Keratinocyte (primary cell): ENCODE data around the gene CD40. TPM values are rescaled to one million over a fixed set of nuclear protein-coding genes. Genes with fewer than 3 reads are reported as not detected.

Experiments
- DNase-seq: peaks from one replicate; pipeline ENCODE4 v3.0.0-alpha.2; 2011; ENCODE audit warnings: low read depth, missing footprints, low spot score
- FAIRE-seq: peaks from 2 replicates; lab custom pipeline; 2011; peaks lifted over from hg19 to GRCh38; lab: Jason Lieb, UNC
- H2AFZ ChIP-seq: 2 replicates; pipeline ENCODE4 v1.6.0; 2012; ENCODE audit warnings: low read length, control low read depth, inconsistent platforms; ENCODE audit not compliant: control insufficient read depth
- H3K27ac ChIP-seq: 2 replicates; pipeline ENCODE4 v1.5.1; 2011; ENCODE audit warnings: low read length; ENCODE audit not compliant: control insufficient read depth, insufficient read depth
- H3K27me3 ChIP-seq: 3 replicates; pipeline ENCODE4 v1.6.0; 2011; ENCODE audit warnings: low read length; ENCODE audit not compliant: control insufficient read depth, insufficient read depth; ENCODE audit errors: extremely low read depth
- H3K36me3 ChIP-seq, 2 experiments: 2 replicates in 1 of 2; 3 replicates in 1 of 2; pipeline ENCODE4 v1.5.1; 2011; ENCODE audit warnings: low read length in 2 of 2, mild to moderate bottlenecking in 1 of 2; ENCODE audit not compliant: control insufficient read depth in 2 of 2, insufficient read depth in 2 of 2; ENCODE audit errors: extremely low read depth in 1 of 2
- H3K4me1 ChIP-seq: 3 replicates; pipeline ENCODE4 v1.5.1; 2011; ENCODE audit warnings: low read length; ENCODE audit not compliant: control insufficient read depth, insufficient read depth; ENCODE audit errors: extremely low read depth
- H3K4me2 ChIP-seq: 3 replicates; pipeline ENCODE4 v1.6.0; 2011; ENCODE audit warnings: low read depth, low read length; ENCODE audit not compliant: control insufficient read depth, insufficient read depth; ENCODE audit errors: extremely low read depth
- H3K4me3 ChIP-seq, 3 experiments: fragments of 200-600 bp in 1 of 3; sonication (generic) in 1 of 3; 2 replicates in 2 of 3; 3 replicates in 1 of 3; pipeline ENCODE4 v1.5.1; 2011 to 2016; ENCODE audit warnings: low read length in 3 of 3, mild to moderate bottlenecking in 3 of 3, control low read depth in 2 of 3, inconsistent platforms in 1 of 3, low read depth in 1 of 3, mixed read lengths in 1 of 3, mixed run types in 1 of 3, moderate library complexity in 1 of 3; ENCODE audit not compliant: control insufficient read depth in 2 of 3, insufficient read depth in 2 of 3; ENCODE audit errors: extremely low read depth in 1 of 3
- H3K79me2 ChIP-seq: 2 replicates; pipeline ENCODE4 v1.6.0; 2012; ENCODE audit warnings: low read length; ENCODE audit not compliant: control insufficient read depth, insufficient read depth
- H3K9ac ChIP-seq: 3 replicates; pipeline ENCODE4 v1.6.0; 2011; ENCODE audit warnings: low read length; ENCODE audit not compliant: control insufficient read depth, insufficient read depth; ENCODE audit errors: extremely low read depth
- H3K9me1 ChIP-seq: 3 replicates; pipeline ENCODE4 v1.6.0; 2011; ENCODE audit warnings: low read length; ENCODE audit not compliant: control insufficient read depth, insufficient read depth; ENCODE audit errors: extremely low read depth
- H3K9me3 ChIP-seq: 2 replicates; pipeline ENCODE4 v1.5.1; 2012; ENCODE audit warnings: low read depth, low read length; ENCODE audit not compliant: control insufficient read depth
- H4K20me1 ChIP-seq: 3 replicates; pipeline ENCODE4 v1.6.0; 2011; ENCODE audit warnings: low read length; ENCODE audit not compliant: control insufficient read depth, insufficient read depth; ENCODE audit errors: extremely low read depth
- EZH2 ChIP-seq: IDR thresholded peaks from one replicate; pipeline ENCODE4 v1.6.1; 2012; ENCODE audit warnings: inconsistent platforms, mild to moderate bottlenecking, low read length, moderate library complexity
- dilution Hi-C: fragments of 300-500 bp; cut with MboI; formaldehyde crosslinking; loops from one replicate; pipeline ENCODE4 v1.7.0; 2020; ENCODE audit warnings: low sequenced_read_pairs; ENCODE audit not compliant: extremely low pct_ligation_motif_present
- polyA plus RNA-seq, 5 experiments: library from polyadenylated mRNA; depleted of rRNA in 3 of 5; stranded (reverse) in 3 of 5; stranded (forward) in 1 of 5; unstranded in 1 of 5; fragments of >200 nt; gene quantifications; 1 replicate in 1 of 5; 2 replicates in 3 of 5; 3 replicates in 1 of 5; pipeline versions ENCODE4 v1.2.1 to v1.2.3, GENCODE V29; 2011 to 2012; ENCODE audit warnings: missing spikeins in 2 of 5, low read depth in 1 of 5, low replicate concordance in 1 of 5
- TF ChIP-seq, protein P1 (sequence below), 3 experiments: IDR thresholded peaks in 1 of 3; conservative IDR thresholded peaks in 1 of 3; optimal IDR thresholded peaks in 1 of 3; 2 replicates in 2 of 3; 3 replicates in 1 of 3; pipeline versions ENCODE3 to v1.5.1; 2011; ENCODE audit warnings: low read length in 3 of 3, mild to moderate bottlenecking in 3 of 3, moderate library complexity in 2 of 3, control low read depth in 1 of 3, inconsistent platforms in 1 of 3; ENCODE audit not compliant: insufficient read depth in 2 of 3; ENCODE audit errors: extremely low read depth in 1 of 3

The CD40 gene
- polyA plus RNA-seq, 1 donor (not counting 4 experiments of a cell fraction or from before 2014, with no cell fraction given): 13.4 TPM

DNA sequence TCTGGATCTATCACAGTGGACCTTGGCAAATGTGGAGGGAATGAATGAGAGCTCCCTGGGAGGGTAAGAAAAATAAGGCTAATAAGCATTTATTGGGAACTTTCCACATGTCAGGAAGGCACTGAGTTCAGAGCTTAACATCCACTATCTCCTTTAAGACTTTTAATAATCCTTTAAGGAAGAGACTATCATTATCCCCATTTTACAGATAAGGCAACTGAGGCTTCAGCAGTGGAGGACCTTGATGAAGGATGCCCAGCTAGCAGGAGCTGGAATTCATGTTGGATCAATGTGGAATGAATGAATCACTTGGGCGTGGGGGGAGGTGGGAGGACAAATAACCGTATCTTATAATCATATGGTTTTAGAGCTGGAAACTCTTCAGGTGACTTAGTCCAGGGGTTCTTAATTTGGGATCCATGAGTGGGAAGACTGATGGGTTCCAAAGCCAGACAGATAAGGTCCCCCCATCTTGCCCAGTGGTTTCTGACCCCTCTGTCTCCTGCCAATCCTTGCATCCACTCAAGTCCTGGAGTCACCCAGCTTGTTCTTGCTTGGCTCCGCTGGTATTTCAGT, 54.9 kb downstream of the CD40 start:
- peaks cover 44% of the 10 kb centered on the region for H3K27me3 ChIP-seq
- no peak for TF ChIP-seq EZH2
- TF ChIP-seq, protein P1, sequence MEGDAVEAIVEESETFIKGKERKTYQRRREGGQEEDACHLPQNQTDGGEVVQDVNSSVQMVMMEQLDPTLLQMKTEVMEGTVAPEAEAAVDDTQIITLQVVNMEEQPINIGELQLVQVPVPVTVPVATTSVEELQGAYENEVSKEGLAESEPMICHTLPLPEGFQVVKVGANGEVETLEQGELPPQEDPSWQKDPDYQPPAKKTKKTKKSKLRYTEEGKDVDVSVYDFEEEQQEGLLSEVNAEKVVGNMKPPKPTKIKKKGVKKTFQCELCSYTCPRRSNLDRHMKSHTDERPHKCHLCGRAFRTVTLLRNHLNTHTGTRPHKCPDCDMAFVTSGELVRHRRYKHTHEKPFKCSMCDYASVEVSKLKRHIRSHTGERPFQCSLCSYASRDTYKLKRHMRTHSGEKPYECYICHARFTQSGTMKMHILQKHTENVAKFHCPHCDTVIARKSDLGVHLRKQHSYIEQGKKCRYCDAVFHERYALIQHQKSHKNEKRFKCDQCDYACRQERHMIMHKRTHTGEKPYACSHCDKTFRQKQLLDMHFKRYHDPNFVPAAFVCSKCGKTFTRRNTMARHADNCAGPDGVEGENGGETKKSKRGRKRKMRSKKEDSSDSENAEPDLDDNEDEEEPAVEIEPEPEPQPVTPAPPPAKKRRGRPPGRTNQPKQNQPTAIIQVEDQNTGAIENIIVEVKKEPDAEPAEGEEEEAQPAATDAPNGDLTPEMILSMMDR (optimal IDR thresholded peaks at IDR 0.05 in 1 of 3, IDR thresholded peaks at IDR 0.05 in 1 of 3, conservative IDR thresholded peaks at IDR 0.05 in 1 of 3; ENCODE audit: extremely low read depth in 1 of 3, insufficient read depth in 2 of 3, low read length in 3 of 3): no peak

DNA sequence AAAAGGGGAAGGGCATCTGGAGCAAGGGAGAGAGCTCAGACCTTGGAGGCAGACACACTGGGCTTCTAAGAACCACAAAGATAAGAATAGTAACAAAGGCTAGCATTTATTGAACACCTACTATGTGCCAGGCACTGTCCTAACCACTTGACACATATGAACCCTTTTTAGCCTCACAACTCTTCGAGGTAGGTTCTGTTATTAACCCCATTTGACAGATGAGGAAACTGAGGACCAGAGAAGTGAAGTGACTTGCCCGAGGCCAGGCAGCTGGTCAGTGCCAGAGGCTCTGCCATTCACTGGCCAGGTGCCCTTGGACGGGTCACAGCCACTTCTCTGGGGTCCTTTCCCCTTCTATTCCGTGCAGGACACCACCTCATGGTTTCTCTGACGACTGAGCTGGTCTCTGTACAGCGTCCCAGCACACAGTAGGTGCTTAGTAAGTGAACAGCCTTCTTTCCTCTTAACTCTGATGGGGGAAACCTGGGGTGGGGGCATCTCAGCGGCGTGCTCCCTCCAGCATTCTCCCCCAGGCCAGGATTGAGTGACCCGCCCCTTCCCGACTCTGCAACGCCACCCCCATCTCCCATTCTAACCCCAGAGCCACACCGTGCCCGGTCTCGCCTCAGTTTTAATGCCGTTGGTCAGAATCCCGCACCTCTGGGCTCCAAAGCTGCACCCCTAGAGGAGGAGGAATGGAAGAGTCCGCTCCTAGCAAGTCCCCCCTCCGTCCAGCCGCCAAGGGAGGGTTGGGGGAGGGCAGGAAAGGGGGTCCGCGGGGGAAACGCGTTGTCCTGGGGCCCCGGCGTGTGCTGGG, 55.7 kb downstream of the CD40 start:
- no peak overlapping the region for H3K27ac ChIP-seq
- no peak for DNase-seq
- dilution Hi-C loops: no loop called here
- H3K36me3 ChIP-seq: no peaks in the 10 kb centered on the region
- no peaks in the 10 kb centered on the region for H3K4me1 ChIP-seq
- no peak overlapping the region for H2AFZ ChIP-seq
- TF ChIP-seq, protein P1 (optimal IDR thresholded peaks at IDR 0.05 in 1 of 3, IDR thresholded peaks at IDR 0.05 in 1 of 3, conservative IDR thresholded peaks at IDR 0.05 in 1 of 3; ENCODE audit: extremely low read depth in 1 of 3, insufficient read depth in 2 of 3, low read length in 3 of 3): no peak
- no peak for TF ChIP-seq EZH2
- no peaks in the 10 kb centered on the region for H3K9me1 ChIP-seq
- H4K20me1 ChIP-seq: no peaks in the 10 kb centered on the region
- H3K9me3 ChIP-seq: no peaks in the 10 kb centered on the region
- H3K4me2 ChIP-seq: no peak overlapping the region
- no peak overlapping the region for H3K4me3 ChIP-seq
- no peaks in the 10 kb centered on the region for H3K79me2 ChIP-seq
- H3K27me3 ChIP-seq: peaks cover 40% of the 10 kb centered on the region
- H3K9ac ChIP-seq: no peak overlapping the region
- FAIRE-seq: no peak

More for the DNA sequence above, 54.9 kb downstream of the CD40 start:
- DNase-seq: no peak
- no peak overlapping the region for H3K27ac ChIP-seq
- no peak overlapping the region for H3K9ac ChIP-seq
- H2AFZ ChIP-seq: no peak overlapping the region
- H4K20me1 ChIP-seq: no peaks in the 10 kb centered on the region
- dilution Hi-C loops: no loop called here
- H3K79me2 ChIP-seq: no peaks in the 10 kb centered on the region
- no peak overlapping the region for H3K4me2 ChIP-seq
- no peaks in the 10 kb centered on the region for H3K9me3 ChIP-seq
- no peaks in the 10 kb centered on the region for H3K4me1 ChIP-seq
- H3K36me3 ChIP-seq: no peaks in the 10 kb centered on the region
- FAIRE-seq: no peak
- no peak overlapping the region for H3K4me3 ChIP-seq
- no peaks in the 10 kb centered on the region for H3K9me1 ChIP-seq
